ENCODE results near the gene CC2D2B.

CC2D2B gene

DNA sequence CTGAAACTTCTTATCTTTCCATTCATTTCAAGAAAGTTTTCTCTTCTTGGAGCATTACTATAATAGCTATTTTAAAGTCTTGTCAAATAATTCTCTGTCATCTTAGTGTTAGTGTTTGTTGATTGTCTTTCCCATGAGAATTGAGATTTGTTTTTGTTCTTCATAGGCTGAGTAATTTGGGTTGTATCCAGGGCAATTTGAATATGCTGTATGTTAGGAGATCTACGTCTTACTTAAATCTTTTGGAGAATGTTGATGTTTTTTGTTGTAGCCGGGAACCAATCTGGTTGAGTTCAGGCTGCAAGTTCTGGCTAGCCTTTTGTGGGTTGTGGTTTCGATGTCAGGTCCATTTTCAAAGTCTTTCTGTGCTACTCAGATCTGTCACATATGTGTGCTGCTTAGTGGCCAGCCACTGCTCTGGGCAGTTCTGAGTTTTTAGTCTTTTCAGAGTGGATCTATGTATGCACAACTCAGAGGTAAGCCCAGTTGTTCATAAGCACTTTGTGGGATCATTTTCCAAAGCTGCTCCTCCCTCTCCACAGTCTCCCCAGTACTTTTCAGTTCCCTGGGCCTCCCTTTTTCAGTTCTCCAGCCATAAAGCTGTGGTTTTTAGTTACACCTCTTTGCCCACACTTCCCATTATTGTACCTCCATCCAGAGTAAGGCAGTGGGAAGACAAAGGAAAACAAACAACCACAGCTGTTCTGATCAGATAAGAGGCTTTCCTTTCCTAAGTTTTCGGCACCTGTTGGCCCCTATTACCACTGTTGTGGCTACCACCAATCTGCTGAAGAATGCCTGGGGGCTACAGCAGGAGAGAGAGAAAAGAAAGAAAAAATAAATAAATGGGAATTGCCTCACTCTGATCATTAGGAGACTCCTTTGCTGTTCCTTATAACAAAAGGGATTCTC, 131.0 kb downstream of the CC2D2B start:
- Histone ChIP-seq H3K36me3 (ENCODE audit: control insufficient read depth, insufficient read depth, low read length) (no peaks in the 10 kb centered on the region), H3K4me3 (replicated peaks; ENCODE audit: low read depth, low read length) (no peak overlapping the region), H3K27me3 (replicated peaks; ENCODE audit: control insufficient read depth, insufficient read depth, low read length) (no peaks in the 10 kb centered on the region)
- TF ChIP-seq, protein P1, sequence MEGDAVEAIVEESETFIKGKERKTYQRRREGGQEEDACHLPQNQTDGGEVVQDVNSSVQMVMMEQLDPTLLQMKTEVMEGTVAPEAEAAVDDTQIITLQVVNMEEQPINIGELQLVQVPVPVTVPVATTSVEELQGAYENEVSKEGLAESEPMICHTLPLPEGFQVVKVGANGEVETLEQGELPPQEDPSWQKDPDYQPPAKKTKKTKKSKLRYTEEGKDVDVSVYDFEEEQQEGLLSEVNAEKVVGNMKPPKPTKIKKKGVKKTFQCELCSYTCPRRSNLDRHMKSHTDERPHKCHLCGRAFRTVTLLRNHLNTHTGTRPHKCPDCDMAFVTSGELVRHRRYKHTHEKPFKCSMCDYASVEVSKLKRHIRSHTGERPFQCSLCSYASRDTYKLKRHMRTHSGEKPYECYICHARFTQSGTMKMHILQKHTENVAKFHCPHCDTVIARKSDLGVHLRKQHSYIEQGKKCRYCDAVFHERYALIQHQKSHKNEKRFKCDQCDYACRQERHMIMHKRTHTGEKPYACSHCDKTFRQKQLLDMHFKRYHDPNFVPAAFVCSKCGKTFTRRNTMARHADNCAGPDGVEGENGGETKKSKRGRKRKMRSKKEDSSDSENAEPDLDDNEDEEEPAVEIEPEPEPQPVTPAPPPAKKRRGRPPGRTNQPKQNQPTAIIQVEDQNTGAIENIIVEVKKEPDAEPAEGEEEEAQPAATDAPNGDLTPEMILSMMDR (IDR thresholded peaks at IDR 0.05; ENCODE audit: insufficient read depth, low read length, poor library complexity, severe bottlenecking): no peak
- no peak for DNase-seq (ENCODE audit: extremely low read depth, insufficient read length)

DNA sequence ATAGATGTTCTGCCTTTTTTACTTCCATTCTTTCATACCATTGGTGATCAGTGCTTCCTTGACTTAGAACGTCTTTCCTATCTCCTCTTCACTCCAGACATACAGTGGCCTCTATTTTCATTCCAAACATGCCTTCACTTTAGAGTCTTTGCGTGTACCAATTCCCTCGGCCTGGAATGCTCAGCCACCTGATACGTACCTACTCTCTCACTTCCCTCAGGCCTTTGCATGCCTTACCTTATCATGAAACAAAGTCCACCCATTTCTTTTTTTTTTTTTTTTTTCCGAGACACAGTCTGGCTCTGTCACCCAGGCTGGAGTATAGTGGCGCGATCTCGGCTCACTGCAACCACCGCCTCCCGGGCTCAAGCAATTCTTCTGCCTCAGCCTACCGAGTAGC, 133.4 kb downstream of the CC2D2B start:
- TF ChIP-seq, protein P1 (IDR thresholded peaks at IDR 0.05; ENCODE audit: insufficient read depth, low read length, poor library complexity, severe bottlenecking): no peak
- Histone ChIP-seq H3K27me3 (replicated peaks; ENCODE audit: control insufficient read depth, insufficient read depth, low read length) (no peaks in the 10 kb centered on the region), H3K4me3 (replicated peaks; ENCODE audit: low read depth, low read length) (no peak overlapping the region), H3K36me3 (ENCODE audit: control insufficient read depth, insufficient read depth, low read length) (no peaks in the 10 kb centered on the region)
- DNase-seq (ENCODE audit: extremely low read depth, insufficient read length): no peak

DNA sequence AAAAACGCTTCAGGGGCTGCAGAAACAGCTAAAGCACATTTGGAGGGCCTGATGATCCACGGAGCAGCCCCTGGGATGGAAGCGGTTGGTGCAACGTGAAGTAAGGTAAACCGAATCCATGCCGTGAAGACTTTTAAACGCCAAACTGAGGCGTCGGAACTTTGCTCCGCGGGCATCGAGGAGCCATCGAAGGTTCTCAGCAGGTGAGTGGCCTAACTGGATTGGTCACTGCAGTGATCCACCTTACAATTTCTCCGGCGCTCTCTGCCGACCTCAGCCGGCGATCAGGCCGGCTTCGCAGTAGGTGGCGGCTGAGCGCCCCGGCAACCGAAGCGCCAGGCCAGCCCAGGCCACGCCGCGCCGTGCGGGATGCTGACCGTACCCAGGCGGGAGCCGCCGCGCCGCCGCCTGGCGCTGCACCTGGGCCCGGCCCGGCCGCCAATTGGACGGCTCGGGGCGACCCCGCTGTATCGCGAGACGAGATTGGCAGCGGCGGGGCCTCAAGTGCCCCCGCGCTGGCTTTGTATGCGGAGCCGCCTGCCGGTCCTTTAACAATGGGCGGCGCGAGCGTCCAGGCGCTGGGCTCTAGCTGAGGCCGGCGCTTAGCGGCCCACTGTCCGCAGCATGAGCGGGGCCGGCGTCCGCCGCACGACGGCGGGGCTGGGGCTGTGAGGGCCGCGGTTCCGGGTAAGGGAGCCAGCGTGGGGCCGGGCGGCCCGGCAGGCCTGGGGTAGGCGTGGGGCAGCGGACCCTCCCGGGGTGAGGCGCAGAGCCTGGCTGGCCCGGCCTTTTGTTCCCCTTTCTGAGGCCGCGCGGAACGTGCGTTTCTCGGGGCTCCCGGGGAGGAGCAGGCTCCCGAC, 135.5 kb downstream of the CC2D2B start, which contains the start of gene CCNJ:
CCNJ (plus strand) TSS at position 551 of the 860 bp plus-strand sequence. CDS start 811 bp downstream, outside the sequence.
- Histone ChIP-seq H3K36me3 (ENCODE audit: control insufficient read depth, insufficient read depth, low read length) (peaks cover 2% of the 10 kb centered on the region), H3K4me3 (replicated peaks; ENCODE audit: low read depth, low read length) (peak within 1 kb of the TSS; percentile 82), H3K27me3 (replicated peaks; ENCODE audit: control insufficient read depth, insufficient read depth, low read length) (no peaks in the 10 kb centered on the region)
- TF ChIP-seq, protein P1 (IDR thresholded peaks at IDR 0.05; ENCODE audit: insufficient read depth, low read length, poor library complexity, severe bottlenecking): peak; percentile 8
- DNase-seq (ENCODE audit: extremely low read depth, insufficient read length): peak; percentile 90

DNA sequence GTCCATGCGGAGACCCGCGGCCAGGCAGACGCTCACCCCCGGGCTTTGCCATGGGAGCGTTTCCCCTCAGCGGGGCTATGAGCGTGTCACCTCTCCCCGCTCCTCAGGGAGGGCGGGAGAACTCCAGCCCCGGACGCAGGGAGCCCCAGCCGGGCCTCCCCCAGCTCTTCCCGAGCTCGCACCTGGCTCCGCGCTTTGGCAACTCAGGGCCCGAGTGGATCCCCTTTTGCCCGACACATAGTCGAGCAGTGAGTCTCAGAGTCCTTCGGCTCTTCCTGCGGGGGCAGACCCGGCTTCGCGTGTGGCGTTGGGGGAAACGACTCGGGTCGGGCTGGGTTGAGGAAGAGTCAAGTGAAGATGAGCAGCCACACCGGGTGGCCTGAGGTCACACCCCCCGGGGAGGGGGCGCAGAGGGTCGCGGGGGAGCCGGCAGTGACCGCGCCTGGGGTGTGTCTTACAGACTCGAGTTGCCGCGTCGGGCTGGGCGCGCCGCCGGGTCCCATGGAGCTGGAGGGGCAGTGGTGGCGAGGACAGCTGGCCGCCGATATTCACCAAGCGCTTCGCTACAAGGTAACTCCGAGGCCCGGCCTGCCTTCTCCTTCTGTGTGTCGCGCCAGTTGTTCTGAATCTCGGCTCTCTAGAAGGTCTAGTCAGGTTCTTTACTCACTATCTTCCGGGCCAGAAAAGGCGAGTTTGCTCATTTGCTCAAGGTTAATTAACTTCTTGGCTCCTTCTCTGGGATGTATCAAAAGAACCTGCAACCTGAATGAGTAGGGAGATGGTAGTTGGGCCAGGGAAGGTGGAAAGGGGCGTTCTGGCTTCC, 136.3 kb downstream of the CC2D2B start:
- peak; percentile 74 for DNase-seq (ENCODE audit: extremely low read depth, insufficient read length)
- Histone ChIP-seq H3K4me3 (replicated peaks; ENCODE audit: low read depth, low read length) (peak overlapping the region; percentile 82), H3K27me3 (replicated peaks; ENCODE audit: control insufficient read depth, insufficient read depth, low read length) (no peaks in the 10 kb centered on the region), H3K36me3 (ENCODE audit: control insufficient read depth, insufficient read depth, low read length) (peaks cover 2% of the 10 kb centered on the region)
- TF ChIP-seq, protein P1 (IDR thresholded peaks at IDR 0.05; ENCODE audit: insufficient read depth, low read length, poor library complexity, severe bottlenecking): no peak

DNA sequence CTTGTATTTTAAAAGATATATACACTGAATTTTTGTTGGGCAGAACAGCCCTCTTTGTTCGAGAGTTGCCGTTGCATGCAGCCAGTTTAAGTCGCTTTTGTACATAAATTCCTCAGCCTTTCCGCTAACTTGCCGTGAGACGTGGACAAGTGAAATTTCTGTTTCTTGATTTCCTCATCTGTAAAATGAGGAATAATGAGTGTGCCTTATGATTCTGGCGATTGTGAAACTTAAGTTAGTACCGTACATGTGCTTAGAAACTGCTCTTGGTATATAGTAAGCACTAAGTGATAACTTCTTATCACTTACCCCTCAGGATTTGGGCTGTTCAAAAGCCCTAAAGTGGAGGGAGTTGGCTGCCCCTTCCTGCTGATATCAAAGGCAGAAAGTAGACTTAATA, 137.0 kb downstream of the CC2D2B start:
- TF ChIP-seq, protein P1 (IDR thresholded peaks at IDR 0.05; ENCODE audit: insufficient read depth, low read length, poor library complexity, severe bottlenecking): no peak
- no peaks in the 10 kb centered on the region for H3K27me3 ChIP-seq (replicated peaks; ENCODE audit: control insufficient read depth, insufficient read depth, low read length)
- DNase-seq (ENCODE audit: extremely low read depth, insufficient read length): no peak
- peaks cover 2% of the 10 kb centered on the region for H3K36me3 ChIP-seq (ENCODE audit: control insufficient read depth, insufficient read depth, low read length)
- H3K4me3 ChIP-seq (replicated peaks; ENCODE audit: low read depth, low read length): peak overlapping the region; percentile 82

Measured in GM06990 (cell line).